Endodermal cell (in vitro differentiated cells): Measurements from ENCODE around the gene MPHOSPH6. TPM values are rescaled to one million over a fixed set of nuclear protein-coding genes. Genes with fewer than 3 reads are reported as not detected.
"Not testable (repeated sequence)": the region's sequence is repeated elsewhere in the genome, so short reads cannot be mapped to it uniquely, and the experiment has no call there.

Experiments used
- DNase-seq: peaks from one replicate; pipeline ENCODE4 v3.0.0-alpha.2; 2017
- H3K27ac ChIP-seq: 2 replicates; pipeline ENCODE4 v1.5.1; 2013; ENCODE audit warnings: mild to moderate bottlenecking, low read depth, low read length, moderate library complexity
- H3K27me3 ChIP-seq: 2 replicates; pipeline ENCODE4 v1.6.1; 2013; ENCODE audit warnings: mild to moderate bottlenecking, low read length, moderate library complexity; ENCODE audit not compliant: insufficient read depth, control insufficient read depth, poor library complexity, severe bottlenecking
- H3K36me3 ChIP-seq: 2 replicates; pipeline ENCODE4 v1.7.0; 2013; ENCODE audit warnings: mild to moderate bottlenecking, low read length, moderate library complexity; ENCODE audit not compliant: control insufficient read depth, insufficient read depth
- H3K4me1 ChIP-seq: one replicate; pipeline ENCODE4 v1.7.0; 2013; ENCODE audit warnings: low read length; ENCODE audit not compliant: control insufficient read depth, insufficient read depth
- H3K4me3 ChIP-seq: 2 replicates; pipeline ENCODE4 v1.5.1; 2013; ENCODE audit warnings: mild to moderate bottlenecking, low read length, moderate library complexity
- H3K9ac ChIP-seq: 2 replicates; pipeline ENCODE4 v1.6.1; 2013; ENCODE audit warnings: mild to moderate bottlenecking, low read length, moderate library complexity; ENCODE audit not compliant: poor library complexity, severe bottlenecking; ENCODE audit errors: extremely low read depth
- H3K9me3 ChIP-seq: 2 replicates; pipeline ENCODE4 v1.6.1; 2013; ENCODE audit warnings: mild to moderate bottlenecking, low read length, moderate library complexity; ENCODE audit not compliant: control insufficient read depth
- H3K27ac Mint-ChIP-seq: 2 replicates; pipeline ENCODE4 v1.8.0; 2020; ENCODE audit warnings: mixed read lengths
- H3K27me3 Mint-ChIP-seq: 2 replicates; pipeline ENCODE4 v1.8.0; 2021; ENCODE audit warnings: mild to moderate bottlenecking, mixed read lengths; ENCODE audit not compliant: insufficient read depth
- H3K36me3 Mint-ChIP-seq: 2 replicates; pipeline ENCODE4 v1.8.0; 2020; ENCODE audit warnings: low read depth, mixed read lengths
- H3K4me1 Mint-ChIP-seq: 2 replicates; pipeline ENCODE4 v1.8.0; 2020; ENCODE audit warnings: mixed read lengths
- H3K4me3 Mint-ChIP-seq: 2 replicates; pipeline ENCODE4 v1.8.0; 2020; ENCODE audit warnings: mild to moderate bottlenecking, moderate library complexity, mixed read lengths
- H3K9me3 Mint-ChIP-seq: 2 replicates; pipeline ENCODE4 v1.8.0; 2020; ENCODE audit warnings: mild to moderate bottlenecking, mixed read lengths
- WGBS, 2 experiments: methylation state at CpG; one replicate each; pipeline versions ENCODE4 v1.1.5 to v1.1.7; 2013; ENCODE audit warnings: missing lambda C conversion rate in 2 of 2, mixed read lengths in 1 of 2; ENCODE audit not compliant: insufficient coverage in 1 of 2, insufficient read length in 1 of 2; 5-methylcytosine and 5-hydroxymethylcytosine counted together
- total RNA-seq, 2 donors: library from RNA; stranded (reverse); fragmentation: NEBNext Ultra II Directional in 1 of 2; extraction: Animal tissue kit (Norgen Biotek cat#: 25700) in 1 of 2; gene quantifications; 2 replicates in 1 of 2; 3 replicates in 1 of 2; pipeline ENCODE4 v1.2.1, GENCODE V29; 2021
- TF ChIP-seq, protein P1 (sequence below): fragments of 200-600 bp; sonication (generic); conservative IDR thresholded peaks from 2 replicates; pipeline ENCODE4 v1.5.0; 2021; ENCODE audit warnings: antibody characterized with exemption, mild to moderate bottlenecking

Gene MPHOSPH6
- total RNA-seq, 2 donors from 2014 or later, result 38.6 to 39.1 TPM

GRCh38 chr16:82116535-82116934 is 53.5 kb downstream of the MPHOSPH6 start:
- Mint-ChIP-seq H3K9me3 (no peaks in the 10 kb centered on the region), H3K4me3 (no peak overlapping the region), H3K4me1 (no peaks in the 10 kb centered on the region), H3K27ac (no peak overlapping the region), H3K36me3 (no peaks in the 10 kb centered on the region), H3K27me3 (no peaks in the 10 kb centered on the region)
- TF ChIP-seq, protein P1, sequence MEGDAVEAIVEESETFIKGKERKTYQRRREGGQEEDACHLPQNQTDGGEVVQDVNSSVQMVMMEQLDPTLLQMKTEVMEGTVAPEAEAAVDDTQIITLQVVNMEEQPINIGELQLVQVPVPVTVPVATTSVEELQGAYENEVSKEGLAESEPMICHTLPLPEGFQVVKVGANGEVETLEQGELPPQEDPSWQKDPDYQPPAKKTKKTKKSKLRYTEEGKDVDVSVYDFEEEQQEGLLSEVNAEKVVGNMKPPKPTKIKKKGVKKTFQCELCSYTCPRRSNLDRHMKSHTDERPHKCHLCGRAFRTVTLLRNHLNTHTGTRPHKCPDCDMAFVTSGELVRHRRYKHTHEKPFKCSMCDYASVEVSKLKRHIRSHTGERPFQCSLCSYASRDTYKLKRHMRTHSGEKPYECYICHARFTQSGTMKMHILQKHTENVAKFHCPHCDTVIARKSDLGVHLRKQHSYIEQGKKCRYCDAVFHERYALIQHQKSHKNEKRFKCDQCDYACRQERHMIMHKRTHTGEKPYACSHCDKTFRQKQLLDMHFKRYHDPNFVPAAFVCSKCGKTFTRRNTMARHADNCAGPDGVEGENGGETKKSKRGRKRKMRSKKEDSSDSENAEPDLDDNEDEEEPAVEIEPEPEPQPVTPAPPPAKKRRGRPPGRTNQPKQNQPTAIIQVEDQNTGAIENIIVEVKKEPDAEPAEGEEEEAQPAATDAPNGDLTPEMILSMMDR, result no peak
- no peak for DNase-seq
- no peaks in the 10 kb centered on the region for H3K9me3 ChIP-seq
- no peak overlapping the region for H3K9ac ChIP-seq
- 50 to 83% methylated on average over 1 of the region's 1 CpG for WGBS, 2 experiments
- H3K27ac ChIP-seq, result no peak overlapping the region
- no peaks in the 10 kb centered on the region for H3K27me3 ChIP-seq
- no peak overlapping the region for H3K4me3 ChIP-seq
- no peaks in the 10 kb centered on the region for H3K36me3 ChIP-seq
- no peaks in the 10 kb centered on the region for H3K4me1 ChIP-seq

DNA sequence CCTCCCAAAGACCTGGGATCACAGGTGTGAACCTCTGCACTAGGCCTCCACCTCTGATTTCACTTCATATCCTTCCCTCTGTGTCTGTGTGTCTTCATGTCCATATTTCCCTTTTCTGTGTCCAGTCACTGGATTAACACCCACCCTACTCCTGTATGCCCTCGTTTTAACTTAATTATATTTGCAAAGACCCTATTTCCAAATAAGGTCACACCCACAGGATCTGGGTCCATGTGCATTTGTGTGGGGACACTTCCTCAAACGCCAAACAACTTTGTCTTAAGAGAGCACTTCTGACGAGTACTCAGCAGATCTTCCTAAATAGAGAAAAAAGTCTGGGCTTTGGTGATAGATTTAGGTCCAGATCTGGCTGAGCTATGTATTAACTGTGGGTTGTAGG is 56.3 kb downstream of the MPHOSPH6 start:
- H3K4me3 ChIP-seq, result no peak overlapping the region
- H3K9me3 ChIP-seq, result no peaks in the 10 kb centered on the region
- no peak overlapping the region for H3K9ac ChIP-seq
- no peaks in the 10 kb centered on the region for H3K27me3 ChIP-seq
- TF ChIP-seq, protein P1, result no peak
- Mint-ChIP-seq H3K27me3 (no peaks in the 10 kb centered on the region), H3K36me3 (no peaks in the 10 kb centered on the region), H3K4me1 (no peaks in the 10 kb centered on the region), H3K9me3 (no peaks in the 10 kb centered on the region), H3K4me3 (no peak overlapping the region), H3K27ac (no peak overlapping the region)
- no peak for DNase-seq
- H3K4me1 ChIP-seq, result no peaks in the 10 kb centered on the region
- H3K27ac ChIP-seq, result no peak overlapping the region
- no peaks in the 10 kb centered on the region for H3K36me3 ChIP-seq
- WGBS, 2 experiments, result 62 to 100% methylated on average over 1 to 3 of the region's 3 CpGs

DNA sequence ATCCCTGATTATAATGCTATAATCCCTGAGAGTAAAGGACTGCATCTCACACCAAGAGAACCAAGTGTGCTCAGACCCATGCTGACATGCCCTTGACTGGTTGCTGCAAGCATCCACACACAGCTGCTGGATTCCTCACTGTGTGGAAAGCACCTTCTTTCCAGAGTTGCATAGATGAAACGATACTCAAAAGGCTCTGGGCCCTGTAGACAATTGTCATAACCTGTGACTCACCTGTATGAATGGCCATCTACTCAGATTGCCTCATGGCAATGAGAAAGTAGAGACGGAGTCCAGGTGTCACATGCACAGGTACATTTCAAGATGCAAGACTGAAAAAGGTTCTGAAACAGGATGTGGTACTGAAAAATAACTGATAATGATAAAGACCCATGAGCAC is 58.1 kb downstream of the MPHOSPH6 start:
- Histone ChIP-seq H3K36me3 (no peaks in the 10 kb centered on the region), H3K9me3 (no peaks in the 10 kb centered on the region), H3K9ac (no peak overlapping the region), H3K27me3 (no peaks in the 10 kb centered on the region), H3K4me1 (no peaks in the 10 kb centered on the region), H3K4me3 (no peak overlapping the region), H3K27ac (no peak overlapping the region)
- H3K36me3 Mint-ChIP-seq, result no peaks in the 10 kb centered on the region
- no peak overlapping the region for H3K4me3 Mint-ChIP-seq
- TF ChIP-seq, protein P1, result no peak
- peaks cover 2% of the 10 kb centered on the region for H3K4me1 Mint-ChIP-seq
- DNase-seq, result no peak
- H3K9me3 Mint-ChIP-seq, result no peaks in the 10 kb centered on the region
- no peak overlapping the region for H3K27ac Mint-ChIP-seq
- H3K27me3 Mint-ChIP-seq, result no peaks in the 10 kb centered on the region
- WGBS, 2 experiments, result 85 to 95% methylated on average over 2 of the region's 2 CpGs

DNA sequence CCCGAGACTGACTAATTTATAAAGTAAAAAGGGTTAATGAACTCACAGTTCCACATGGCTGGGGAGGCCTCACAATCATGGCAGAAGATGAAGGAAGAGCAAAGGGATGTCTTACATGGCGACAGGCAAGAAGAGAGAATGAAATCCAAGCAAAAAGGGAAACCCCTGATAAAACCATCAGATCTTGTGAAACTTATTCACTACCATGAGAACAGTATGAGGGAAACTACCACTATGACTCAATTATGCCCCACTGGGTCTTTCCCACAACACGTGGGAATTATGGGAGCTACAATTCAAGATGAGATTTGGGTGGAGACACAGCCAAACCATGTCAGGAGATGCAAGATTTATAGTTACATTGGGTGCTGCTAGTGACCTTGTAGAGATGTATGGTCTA is 60.8 kb downstream of the MPHOSPH6 start:
- not testable (repeated sequence) for DNase-seq, H3K36me3 Mint-ChIP-seq, H3K9me3 Mint-ChIP-seq, H3K9ac ChIP-seq, H3K27me3 Mint-ChIP-seq, H3K4me3 ChIP-seq, H3K27ac ChIP-seq, H3K9me3 ChIP-seq, H3K4me3 Mint-ChIP-seq, H3K36me3 ChIP-seq, H3K4me1 ChIP-seq, H3K4me1 Mint-ChIP-seq, H3K27ac Mint-ChIP-seq
- 90 to 95% methylated on average over 2 to 3 of the region's 3 CpGs for WGBS, 2 experiments
- peaks cover 14% of the 10 kb centered on the region for H3K27me3 ChIP-seq
